WTC11 (cell line): Measurements from ENCODE around the gene RPS6KA2.

Source experiments
- CREM ChIP-seq: sonication (generic); formaldehyde crosslinking; IDR thresholded peaks from 2 replicates; pipeline ENCODE4 v1.8.1; 2022; ENCODE audit warnings: mild to moderate bottlenecking, missing genetic modification reagents, moderate library complexity
- CTCF ChIP-seq: fragments of 200-600 bp; IDR thresholded peaks from 2 replicates; pipeline ENCODE4 v1.8.0; 2022; ENCODE audit warnings: antibody characterized with exemption
- ESRRA ChIP-seq: sonication (generic); formaldehyde crosslinking; IDR thresholded peaks from 2 replicates; pipeline ENCODE4 v1.8.1; 2022; ENCODE audit warnings: mild to moderate bottlenecking, missing genetic modification reagents, borderline replicate concordance
- FOXJ3 ChIP-seq: sonication (generic); formaldehyde crosslinking; IDR thresholded peaks from 2 replicates; pipeline ENCODE4 v1.9.0; 2021; ENCODE audit warnings: missing genetic modification reagents, mild to moderate bottlenecking, borderline replicate concordance
- MAX ChIP-seq: sonication (generic); formaldehyde crosslinking; IDR thresholded peaks from 2 replicates; pipeline ENCODE4 v1.8.0; 2022; ENCODE audit warnings: mild to moderate bottlenecking, missing genetic modification reagents
- MXD4 ChIP-seq: fragments of 250-450 bp; sonication (Bioruptor Pico); IDR thresholded peaks from 2 replicates; pipeline ENCODE4 v1.8.0; 2021; ENCODE audit warnings: mild to moderate bottlenecking, moderate library complexity, borderline replicate concordance
- MYBL2 ChIP-seq: sonication (generic); formaldehyde crosslinking; IDR thresholded peaks from 2 replicates; pipeline ENCODE4 v1.8.1; 2023; ENCODE audit warnings: mild to moderate bottlenecking, moderate library complexity, missing genetic modification reagents
- NR2C2 ChIP-seq: sonication (generic); formaldehyde crosslinking; IDR thresholded peaks from 2 replicates; pipeline ENCODE4 v1.8.0; 2022; ENCODE audit warnings: mild to moderate bottlenecking, missing genetic modification reagents
- SMAD3 ChIP-seq: sonication (generic); formaldehyde crosslinking; IDR thresholded peaks from 2 replicates; pipeline ENCODE4 v1.8.0; 2022; ENCODE audit warnings: missing genetic modification reagents, mild to moderate bottlenecking, borderline replicate concordance
- TCF7 ChIP-seq: sonication (generic); formaldehyde crosslinking; IDR thresholded peaks from 2 replicates; pipeline ENCODE4 v1.8.0; 2022; ENCODE audit warnings: mild to moderate bottlenecking, low read depth, missing genetic modification reagents, moderate library complexity
- TF ChIP-seq, protein P1 (sequence below): sonication (generic); formaldehyde crosslinking; IDR thresholded peaks from 2 replicates; pipeline ENCODE4 v1.8.1; 2022; ENCODE audit warnings: mild to moderate bottlenecking, missing genetic modification reagents, moderate library complexity, borderline replicate concordance
- TF ChIP-seq, protein P2 (sequence below): fragments of 250-450 bp; sonication (Bioruptor Pico); IDR thresholded peaks from 2 replicates; pipeline ENCODE4 v2.1.2; 2022; ENCODE audit warnings: mild to moderate bottlenecking, moderate library complexity
- TF ChIP-seq, protein P3 (sequence below): sonication (generic); formaldehyde crosslinking; conservative IDR thresholded peaks from 2 replicates; pipeline ENCODE4 v1.8.1; 2022; ENCODE audit warnings: mild to moderate bottlenecking, missing genetic modification reagents
- TF ChIP-seq, protein P4 (sequence below): sonication (generic); formaldehyde crosslinking; IDR thresholded peaks from 2 replicates; pipeline ENCODE4 v1.8.0; 2022; ENCODE audit warnings: mild to moderate bottlenecking, missing genetic modification reagents

DNA sequence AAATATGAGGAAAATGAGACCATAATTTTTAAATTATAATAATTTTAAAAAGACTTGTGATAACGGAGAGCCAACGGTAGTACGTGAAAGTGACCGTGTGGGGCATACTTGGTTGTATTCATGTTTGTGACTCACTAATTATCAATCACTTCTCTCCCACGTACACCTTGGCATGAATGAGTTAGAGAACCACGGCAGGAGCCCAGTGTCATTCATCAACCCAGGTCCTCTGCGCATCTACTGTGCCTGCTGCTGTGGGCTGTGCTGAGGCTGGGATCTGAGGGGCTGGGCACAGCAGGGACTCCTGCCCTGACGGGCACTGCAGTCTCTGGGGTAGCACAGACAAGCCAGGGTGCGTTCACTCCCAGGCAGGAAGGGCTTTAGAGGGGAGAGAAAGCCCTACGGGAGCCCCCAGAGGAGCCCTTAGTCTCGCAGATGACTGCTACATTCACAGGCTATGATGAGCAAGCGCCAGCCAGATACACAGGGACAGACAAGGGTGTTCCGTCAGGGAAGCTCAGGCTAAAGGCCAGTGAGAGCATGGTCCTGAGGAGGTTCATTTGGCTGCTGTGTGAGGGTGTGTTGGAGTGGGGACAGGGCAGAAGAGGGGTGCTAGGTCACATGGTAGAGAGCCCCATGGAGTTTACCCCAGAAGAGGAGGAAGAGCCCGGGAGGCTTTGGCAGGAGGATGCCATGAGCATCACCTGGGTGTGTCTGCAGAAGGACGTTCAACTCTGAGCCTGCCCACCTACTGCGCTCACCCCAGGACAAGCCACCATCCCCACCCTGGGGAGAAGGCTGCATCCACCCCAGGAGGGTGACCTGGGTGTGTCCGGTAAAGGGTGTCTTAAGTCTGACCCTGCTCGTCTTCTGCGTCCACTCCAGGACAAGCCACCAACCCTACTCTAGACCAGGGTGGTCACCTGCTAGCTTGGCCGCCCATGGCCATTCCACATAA lies 8.2 kb upstream of the RPS6KA2 start:
- TF ChIP-seq CTCF = no peak
- TF ChIP-seq, protein P1, sequence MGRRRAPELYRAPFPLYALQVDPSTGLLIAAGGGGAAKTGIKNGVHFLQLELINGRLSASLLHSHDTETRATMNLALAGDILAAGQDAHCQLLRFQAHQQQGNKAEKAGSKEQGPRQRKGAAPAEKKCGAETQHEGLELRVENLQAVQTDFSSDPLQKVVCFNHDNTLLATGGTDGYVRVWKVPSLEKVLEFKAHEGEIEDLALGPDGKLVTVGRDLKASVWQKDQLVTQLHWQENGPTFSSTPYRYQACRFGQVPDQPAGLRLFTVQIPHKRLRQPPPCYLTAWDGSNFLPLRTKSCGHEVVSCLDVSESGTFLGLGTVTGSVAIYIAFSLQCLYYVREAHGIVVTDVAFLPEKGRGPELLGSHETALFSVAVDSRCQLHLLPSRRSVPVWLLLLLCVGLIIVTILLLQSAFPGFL (CRISPR knock-in tag) = no peak
- TF ChIP-seq MYBL2 = no peak
- TF ChIP-seq, protein P2, sequence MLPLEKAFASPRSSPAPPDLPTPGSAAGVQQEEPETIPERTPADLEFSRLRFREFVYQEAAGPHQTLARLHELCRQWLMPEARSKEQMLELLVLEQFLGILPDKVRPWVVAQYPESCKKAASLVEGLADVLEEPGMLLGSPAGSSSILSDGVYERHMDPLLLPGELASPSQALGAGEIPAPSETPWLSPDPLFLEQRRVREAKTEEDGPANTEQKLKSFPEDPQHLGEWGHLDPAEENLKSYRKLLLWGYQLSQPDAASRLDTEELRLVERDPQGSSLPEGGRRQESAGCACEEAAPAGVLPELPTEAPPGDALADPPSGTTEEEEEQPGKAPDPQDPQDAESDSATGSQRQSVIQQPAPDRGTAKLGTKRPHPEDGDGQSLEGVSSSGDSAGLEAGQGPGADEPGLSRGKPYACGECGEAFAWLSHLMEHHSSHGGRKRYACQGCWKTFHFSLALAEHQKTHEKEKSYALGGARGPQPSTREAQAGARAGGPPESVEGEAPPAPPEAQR (CRISPR knock-in tag) = no peak
- no peak for TF ChIP-seq FOXJ3
- no peak for TF ChIP-seq NR2C2 (CRISPR knock-in tag)
- no peak for TF ChIP-seq MAX (CRISPR knock-in tag)
- TF ChIP-seq, protein P3, sequence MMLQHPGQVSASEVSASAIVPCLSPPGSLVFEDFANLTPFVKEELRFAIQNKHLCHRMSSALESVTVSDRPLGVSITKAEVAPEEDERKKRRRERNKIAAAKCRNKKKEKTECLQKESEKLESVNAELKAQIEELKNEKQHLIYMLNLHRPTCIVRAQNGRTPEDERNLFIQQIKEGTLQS (CRISPR knock-in tag) = no peak
- TF ChIP-seq, protein P4, sequence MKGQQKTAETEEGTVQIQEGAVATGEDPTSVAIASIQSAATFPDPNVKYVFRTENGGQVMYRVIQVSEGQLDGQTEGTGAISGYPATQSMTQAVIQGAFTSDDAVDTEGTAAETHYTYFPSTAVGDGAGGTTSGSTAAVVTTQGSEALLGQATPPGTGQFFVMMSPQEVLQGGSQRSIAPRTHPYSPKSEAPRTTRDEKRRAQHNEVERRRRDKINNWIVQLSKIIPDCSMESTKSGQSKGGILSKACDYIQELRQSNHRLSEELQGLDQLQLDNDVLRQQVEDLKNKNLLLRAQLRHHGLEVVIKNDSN (CRISPR knock-in tag) = no peak
- TF ChIP-seq TCF7 (CRISPR knock-in tag) = no peak
- TF ChIP-seq ESRRA (CRISPR knock-in tag) = no peak
- TF ChIP-seq SMAD3 (CRISPR knock-in tag) = no peak
- TF ChIP-seq CREM (CRISPR knock-in tag) = no peak
- no peak for TF ChIP-seq MXD4 (CRISPR knock-in tag)
